T47D (cell line): Measurements from ENCODE around the gene SLC6A11.

Source experiments
- DNase-seq, 2 experiments: peaks; one replicate each; pipeline versions ENCODE4 v3.0.0 to v3.0.0-alpha.2; 2011 to 2012; ENCODE audit warnings: low read depth in 1 of 2, low spot score in 1 of 2
- JUND ChIP-seq: IDR thresholded peaks from 2 replicates; pipeline ENCODE4 v1.6.1; 2012; ENCODE audit warnings: low read depth
- in situ Hi-C: cut with HindIII; loops from 2 replicates; pipeline ENCODE4 v1.10.0; 2016; ENCODE audit warnings: low sequenced_read_pairs, low pct_unique_long_range_greater_than_20kb

The SLC6A11 gene

DNA sequence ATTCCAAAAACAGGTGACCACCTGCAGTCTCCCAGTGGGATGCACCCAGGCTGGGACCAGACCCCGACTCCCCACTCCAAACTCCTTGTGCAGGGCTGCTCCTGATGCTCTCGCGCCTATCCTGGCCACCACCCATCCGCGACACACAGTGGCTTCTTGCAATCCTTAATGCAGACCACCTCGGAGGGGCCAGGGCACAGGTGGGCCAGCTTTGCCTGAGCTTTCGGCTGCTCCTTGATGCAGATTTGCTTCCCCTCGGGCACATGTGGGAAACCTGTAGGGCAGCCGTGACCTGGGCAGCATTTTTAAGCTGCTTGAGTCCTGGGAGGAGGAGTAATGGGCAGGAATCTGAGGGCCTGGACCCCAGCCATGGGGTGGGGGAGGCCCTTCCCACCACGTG is 18.9 kb downstream of the SLC6A11 start:
- no peak for DNase-seq
- in situ Hi-C loops = no loop called here
- no peak for TF ChIP-seq JUND

DNA sequence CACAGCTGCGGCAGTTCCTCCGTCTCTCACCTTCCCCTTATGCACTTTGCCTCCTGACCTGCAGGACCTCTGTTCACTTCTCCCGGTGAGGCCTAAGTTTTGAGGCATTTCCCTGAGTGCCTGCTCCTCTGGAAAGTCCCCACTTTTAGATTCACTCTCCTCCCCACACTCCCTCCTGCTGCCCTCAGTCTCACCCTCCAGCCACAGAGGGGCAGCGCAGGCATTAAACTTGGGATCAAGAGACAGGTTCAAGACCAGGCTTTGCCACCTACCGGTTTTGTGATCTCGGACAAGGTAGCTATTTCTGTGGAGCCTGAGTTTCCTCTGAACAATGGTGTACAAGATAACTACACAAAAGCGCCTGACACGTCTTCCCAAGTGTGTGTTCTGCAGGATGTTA is 19.4 kb downstream of the SLC6A11 start:
- TF ChIP-seq JUND = no peak
- in situ Hi-C loops = no loop called here
- no peak for DNase-seq

DNA sequence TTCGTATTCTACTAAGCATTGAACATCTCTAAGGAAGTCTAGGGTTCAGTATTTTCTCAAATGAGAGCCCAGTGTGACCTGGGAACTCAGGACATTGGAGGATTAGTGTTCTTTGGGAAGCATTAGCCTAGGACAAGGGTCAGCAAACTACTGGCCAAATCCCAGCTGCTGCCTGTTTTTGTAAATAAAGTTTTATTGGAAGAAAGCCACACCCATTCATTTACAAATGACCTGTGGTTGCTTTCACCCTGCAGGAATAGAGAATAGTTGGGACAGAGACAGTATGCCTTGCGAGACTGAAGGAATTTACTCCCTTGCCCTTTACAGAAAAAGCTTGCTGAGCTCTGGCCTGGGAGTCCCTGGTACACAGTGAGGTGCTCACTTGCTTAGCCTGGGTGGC is 20.6 kb downstream of the SLC6A11 start:
- in situ Hi-C loops = no loop called here
- TF ChIP-seq JUND = no peak
- no peak for DNase-seq

GRCh38 chr3:10837849-10838248 is 21.8 kb downstream of the SLC6A11 start:
- DNase-seq = no peak

GRCh38 chr3:10839167-10839566 is 23.1 kb downstream of the SLC6A11 start:
- in situ Hi-C loops = no loop called here
- no peak for DNase-seq
- no peak for TF ChIP-seq JUND

More at GRCh38 chr3:10837849-10838248, 21.8 kb downstream of the SLC6A11 start:
- no peak for TF ChIP-seq JUND
- in situ Hi-C loops = no loop called here

DNA sequence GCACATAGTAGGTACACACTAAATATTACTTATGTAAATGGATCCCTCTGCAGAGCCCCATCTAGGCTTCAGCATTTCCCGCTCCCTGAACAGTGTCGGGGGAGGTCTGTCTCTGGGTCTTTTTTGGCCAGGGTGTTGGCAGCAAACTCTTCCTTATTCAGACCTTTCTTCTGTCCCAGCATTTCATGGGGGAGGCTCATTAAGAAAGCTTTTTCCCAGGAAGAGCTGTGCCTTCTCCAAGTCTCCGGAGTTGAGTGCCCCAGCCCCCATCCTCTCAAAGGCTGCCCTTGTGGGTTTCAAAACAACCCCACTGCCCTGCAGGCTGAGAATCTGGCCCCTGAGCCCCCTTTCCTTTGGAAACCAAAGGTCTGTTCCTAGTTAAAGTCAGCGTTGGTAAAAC is 25.1 kb downstream of the SLC6A11 start:
- no peak for DNase-seq
- TF ChIP-seq JUND = no peak
- in situ Hi-C loops = no loop called here

DNA sequence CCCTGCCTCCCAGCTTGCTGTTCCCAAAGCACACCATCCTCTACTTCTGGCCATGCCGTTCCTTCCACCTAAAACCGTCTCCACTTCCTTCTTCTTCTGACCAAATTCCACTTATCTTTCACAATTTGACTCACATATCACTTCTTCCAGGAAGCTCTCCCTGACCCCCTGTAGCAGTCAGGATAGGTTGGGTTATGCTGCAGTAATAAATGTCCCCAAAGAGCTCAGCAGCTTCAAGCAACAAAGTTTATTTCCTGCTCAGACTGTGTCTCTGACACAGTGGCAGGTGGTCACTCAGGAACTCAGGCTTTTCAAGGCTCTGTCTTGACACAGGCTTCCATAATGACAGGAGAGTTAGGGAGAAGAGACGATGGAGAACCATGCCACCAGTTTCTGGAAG is 27.4 kb downstream of the SLC6A11 start:
- DNase-seq = no peak
- in situ Hi-C loops = no loop called here
- no peak for TF ChIP-seq JUND

- DNase-seq = no peak
- no peak for TF ChIP-seq JUND
- in situ Hi-C loops = no loop called here
Observed at GRCh38 chr3:10845001-10845761, 29.2 kb downstream of the SLC6A11 start.

DNA sequence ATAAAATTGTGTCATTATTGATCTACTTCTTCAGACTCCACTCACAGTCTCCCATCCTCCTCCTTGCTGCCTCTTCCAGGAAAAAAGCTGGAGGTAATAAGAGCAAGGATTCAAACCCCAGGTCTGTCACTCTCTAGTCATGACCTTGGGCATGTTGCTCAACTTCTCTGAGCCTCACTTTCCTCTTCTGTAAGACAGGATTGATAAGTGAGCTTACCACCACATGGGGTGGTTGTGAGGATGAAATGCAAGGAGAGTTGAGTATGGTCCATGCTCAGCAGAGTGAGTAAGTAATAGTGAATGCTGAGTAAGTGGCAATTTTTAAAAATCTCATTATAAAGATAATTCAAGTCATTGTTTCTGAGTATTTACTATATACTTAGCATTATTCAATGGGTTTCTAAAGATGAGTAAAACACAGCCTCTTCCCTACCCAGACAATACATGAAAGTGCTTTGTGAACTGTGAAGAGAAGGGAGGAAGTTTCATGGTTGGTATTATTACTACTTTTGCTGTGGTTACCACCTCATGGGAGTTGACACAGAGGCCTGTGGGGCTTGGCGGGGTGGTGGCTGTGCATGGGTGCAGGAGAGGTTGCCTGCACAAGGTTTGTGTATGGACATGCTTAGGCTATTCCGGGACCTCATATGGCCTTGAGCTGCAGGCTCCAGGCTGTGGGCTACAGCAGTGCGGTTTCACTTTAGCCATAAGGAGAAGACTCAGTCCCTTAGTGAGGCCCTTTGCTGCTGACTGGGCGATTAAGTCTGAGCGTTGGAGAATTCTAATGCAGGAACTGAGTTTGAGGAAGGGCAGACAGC is 30.0 kb downstream of the SLC6A11 start:
- no peak for DNase-seq
- in situ Hi-C loops = no loop called here
- TF ChIP-seq JUND = no peak

- no peak for DNase-seq
- no peak for TF ChIP-seq JUND
- in situ Hi-C loops = no loop called here
Observed at GRCh38 chr3:10846657-10846975, 30.6 kb downstream of the SLC6A11 start.

DNA sequence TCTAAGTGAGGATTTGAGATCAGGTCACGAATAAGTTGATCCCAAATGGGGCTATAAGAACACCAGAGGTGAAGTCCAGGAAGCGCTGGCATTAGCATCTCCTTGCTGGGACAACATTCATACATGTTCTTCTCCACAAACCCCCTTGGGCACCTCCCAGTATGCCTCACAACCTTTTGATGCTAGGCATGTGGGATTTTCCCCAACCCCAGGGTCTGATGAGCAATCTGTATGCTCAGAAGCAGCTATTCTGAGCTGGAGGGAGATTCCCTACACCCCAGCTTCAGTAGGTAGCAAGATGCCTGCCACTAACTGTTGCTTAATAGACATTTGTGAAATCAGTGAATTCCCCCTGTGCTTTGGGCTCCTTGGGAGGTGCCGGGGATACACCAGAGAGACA is 32.2 kb downstream of the SLC6A11 start:
- no peak for TF ChIP-seq JUND
- DNase-seq = no peak
- in situ Hi-C loops = no loop called here

GRCh38 chr3:10852066-10852808 is 36.2 kb downstream of the SLC6A11 start:
- in situ Hi-C loops = no loop called here
- TF ChIP-seq JUND = no peak

More at GRCh38 chr3:10852066-10852808, 36.2 kb downstream of the SLC6A11 start:
- no peak for DNase-seq
